NCI-H82 (cell line): ENCODE measurements around the gene TGM5.
"Not testable (repeated sequence)": the region's sequence is repeated elsewhere in the genome, so short reads cannot be mapped to it uniquely, and the experiment has no call there.

ENCODE experiments used
- DNase-seq: peaks from one replicate; lab custom pipeline; 2025; lab: John Stamatoyannopoulos, UW

Gene TGM5

GRCh38 chr15:43275740-43276562 is 9.2 kb upstream of the TGM5 start:
- no peak for DNase-seq

- DNase-seq, result no peak
Measured at GRCh38 chr15:43274136-43274535, 7.4 kb upstream of the TGM5 start.

- no peak for DNase-seq
Measured at GRCh38 chr15:43273243-43273642, 6.5 kb upstream of the TGM5 start.

GRCh38 chr15:43271908-43272307 is 5.2 kb upstream of the TGM5 start:
- not testable (repeated sequence) for DNase-seq

- no peak for DNase-seq
Measured at GRCh38 chr15:43270676-43271306, 4.1 kb upstream of the TGM5 start.

- no peak for DNase-seq
Measured at GRCh38 chr15:43270113-43270665, 3.5 kb upstream of the TGM5 start.

- DNase-seq, result no peak
Measured at GRCh38 chr15:43268111-43269105, 1.7 kb upstream of the TGM5 start.

- DNase-seq, result no peak
Measured at GRCh38 chr15:43267439-43267838, 711 bp upstream of the TGM5 start.

GRCh38 chr15:43266386-43266785 is 342 bp downstream of the TGM5 start:
- DNase-seq, result no peak

- no peak for DNase-seq
Measured at GRCh38 chr15:43260011-43260615, 6.6 kb downstream of the TGM5 start.

- no peak for DNase-seq
Measured at GRCh38 chr15:43258781-43259180, 7.9 kb downstream of the TGM5 start.

- no peak for DNase-seq
Measured at GRCh38 chr15:43256341-43256740, 10.4 kb downstream of the TGM5 start.

GRCh38 chr15:43255376-43255775 is 11.4 kb downstream of the TGM5 start:
- no peak for DNase-seq

- no peak for DNase-seq
Measured at GRCh38 chr15:43253431-43254403, 13.0 kb downstream of the TGM5 start.

- DNase-seq, result no peak
Measured at GRCh38 chr15:43251871-43252250, 14.9 kb downstream of the TGM5 start.

- DNase-seq, result no peak
Measured at GRCh38 chr15:43251185-43251870, 15.4 kb downstream of the TGM5 start.

- DNase-seq, result no peak
Measured at GRCh38 chr15:43250785-43251184, 15.9 kb downstream of the TGM5 start.

- no peak for DNase-seq
Measured at GRCh38 chr15:43249699-43250203, 17.0 kb downstream of the TGM5 start.

GRCh38 chr15:43249236-43249635 is 17.5 kb downstream of the TGM5 start:
- no peak for DNase-seq
